B cell (primary cell): ENCODE measurements around the gene AKT1. TPM values are rescaled to one million over a fixed set of nuclear protein-coding genes. Genes with fewer than 3 reads are reported as not detected.

Experiments used
- ATAC-seq: fragments of 200-7000 bp; cut with Tn5 transposase; one replicate; pipeline ENCODE4 v1.10.0; 2021; ENCODE audit warnings: low read depth, mild to moderate bottlenecking, moderate number of reproducible peaks, moderate library complexity
- CTCF ChIA-PET: fragments of 350-600 bp; sonication (Branson Sonifier 250); formaldehyde crosslinking; loops from one replicate; lab custom pipeline; 2021; ENCODE audit warnings: antibody characterized with exemption, inconsistent platforms; lab: Charles Lee
- POLR2A ChIA-PET: fragments of 350-600 bp; sonication (Branson Sonifier 250); formaldehyde crosslinking; loops from one replicate; lab custom pipeline; 2021; ENCODE audit warnings: antibody characterized with exemption; lab: Charles Lee
- DNase-seq: peaks from one replicate; pipeline ENCODE4 v3.0.0; 2013
- H2AFZ ChIP-seq: 2 replicates; pipeline ENCODE4 v1.6.1; 2012; ENCODE audit warnings: mild to moderate bottlenecking, low read depth, low read length; ENCODE audit not compliant: insufficient read depth, poor library complexity, severe bottlenecking
- H3K27ac ChIP-seq, 2 donors: 1 replicate in 1 of 2; 2 replicates in 1 of 2; pipeline ENCODE4 v1.5.1; 2012 to 2013; ENCODE audit warnings: low read length in 2 of 2, mild to moderate bottlenecking in 2 of 2, moderate library complexity in 1 of 2
- H3K27me3 ChIP-seq, 4 experiments: fragments of 200-600 bp in 1 of 4; sonication (generic) in 1 of 4; replicated peaks in 1 of 4; 1 replicate in 2 of 4; 2 replicates in 2 of 4; pipeline versions ENCODE4 v1.6.1 to v1.7.0; 2013 to 2016; ENCODE audit warnings: low read length in 3 of 4, mild to moderate bottlenecking in 2 of 4, mixed read lengths in 1 of 4, moderate library complexity in 1 of 4; ENCODE audit not compliant: insufficient read depth in 4 of 4, control insufficient read depth in 3 of 4; ENCODE audit errors: control extremely low read depth in 1 of 4
- H3K36me3 ChIP-seq, 2 experiments: replicated peaks in 1 of 2; 1 replicate in 1 of 2; 2 replicates in 1 of 2; pipeline versions ENCODE4 v1.6.1 to v1.7.1; 2013; ENCODE audit warnings: low read length in 1 of 2; ENCODE audit not compliant: insufficient read depth in 2 of 2, control insufficient read depth in 1 of 2; ENCODE audit errors: control extremely low read depth in 1 of 2, extremely low read depth in 1 of 2
- H3K4me1 ChIP-seq, 2 donors: fragments of 200-600 bp in 1 of 2; sonication (generic) in 1 of 2; 1 replicate in 1 of 2; 2 replicates in 1 of 2; pipeline versions ENCODE4 v1.5.1 to v1.6.1; 2013 to 2017; ENCODE audit warnings: low read length in 2 of 2; ENCODE audit not compliant: control insufficient read depth in 2 of 2, insufficient read depth in 2 of 2
- H3K4me2 ChIP-seq: replicated peaks from 2 replicates; pipeline ENCODE3; 2012; ENCODE audit warnings: mild to moderate bottlenecking, low read depth, low read length; ENCODE audit not compliant: poor library complexity, severe bottlenecking
- H3K4me3 ChIP-seq, 5 experiments: fragments of 200-600 bp in 1 of 5; sonication (generic) in 1 of 5; 1 replicate in 3 of 5; 2 replicates in 2 of 5; pipeline versions ENCODE4 v1.5.1 to v1.7.0; 2011 to 2016; ENCODE audit warnings: low read length in 4 of 5, mild to moderate bottlenecking in 4 of 5, low read depth in 2 of 5, control low read depth in 1 of 5, moderate library complexity in 1 of 5; ENCODE audit not compliant: insufficient read depth in 1 of 5; ENCODE audit errors: control extremely low read depth in 1 of 5, extremely low read depth in 1 of 5
- H3K79me2 ChIP-seq: fragments of 200-600 bp; sonication (generic); one replicate; pipeline ENCODE4 v1.6.0; 2016; ENCODE audit warnings: low read length; ENCODE audit not compliant: control insufficient read depth, insufficient read depth
- H3K9ac ChIP-seq: fragments of 200-600 bp; sonication (generic); 2 replicates; pipeline ENCODE4 v1.6.1; 2017; ENCODE audit warnings: mild to moderate bottlenecking, low read length, moderate library complexity
- H3K9me3 ChIP-seq, 3 donors: one replicate each; pipeline versions ENCODE4 v1.6.1 to v1.7.1; 2013; ENCODE audit warnings: low read length in 2 of 3; ENCODE audit not compliant: control insufficient read depth in 2 of 3, insufficient read depth in 1 of 3; ENCODE audit errors: control extremely low read depth in 1 of 3
- H4K20me1 ChIP-seq: 2 replicates; pipeline ENCODE4 v1.6.0; 2012; ENCODE audit warnings: mild to moderate bottlenecking, low read length; ENCODE audit not compliant: insufficient read depth, control insufficient read depth, poor library complexity, severe bottlenecking
- H3K27ac Mint-ChIP-seq: one replicate; pipeline ENCODE4 v1.8.0; 2021; ENCODE audit warnings: mixed read lengths
- H3K27me3 Mint-ChIP-seq: one replicate; pipeline ENCODE4 v1.8.0; 2021; ENCODE audit warnings: mixed read lengths
- H3K4me1 Mint-ChIP-seq: one replicate; pipeline ENCODE4 v1.8.0; 2021; ENCODE audit warnings: mixed read lengths
- H3K4me3 Mint-ChIP-seq: one replicate; pipeline ENCODE4 v1.8.0; 2021; ENCODE audit warnings: mixed read lengths
- H3K9me3 Mint-ChIP-seq: one replicate; pipeline ENCODE4 v1.8.0; 2022; ENCODE audit warnings: mixed read lengths; ENCODE audit not compliant: insufficient read depth
- EZH2 ChIP-seq: IDR thresholded peaks from 2 replicates; pipeline ENCODE4 v1.6.1; 2012; ENCODE audit warnings: borderline replicate concordance, low read depth, mild to moderate bottlenecking, moderate library complexity, low read length; ENCODE audit not compliant: insufficient read depth, poor library complexity, severe bottlenecking
- WGBS: methylation state at CpG from one replicate; pipeline ENCODE4 v1.1.5; 2013; ENCODE audit warnings: missing lambda C conversion rate; ENCODE audit not compliant: insufficient coverage; 5-methylcytosine and 5-hydroxymethylcytosine counted together
- intact Hi-C: fragments of 100-400 bp; cut with micrococcal nuclease; formaldehyde crosslinking; loops from one replicate; pipeline ENCODE4 v1.10.0; 2022
- polyA plus RNA-seq: library from polyadenylated mRNA; depleted of rRNA; stranded (reverse); fragments of >200 nt; gene quantifications from 2 replicates; pipeline ENCODE4 v1.2.3, GENCODE V29; 2012
- total RNA-seq, 2 donors: library from RNA; stranded (reverse); fragments of 120-200 nt in 1 of 2; gene quantifications; 1 replicate in 1 of 2; 2 replicates in 1 of 2; pipeline versions ENCODE4 v1.2.3 to v1.2.4, GENCODE V29; 2013 to 2022
- TF ChIP-seq, protein P1 (sequence below): fragments of 200-600 bp; IDR thresholded peaks from one replicate; pipeline ENCODE4 v1.8.0; 2022; ENCODE audit warnings: antibody characterized with exemption, mild to moderate bottlenecking

Gene AKT1
- total and polyA plus RNA-seq, 2 donors (not counting 1 experiment from before 2014, with no cell fraction given): 71.1 to 90.1 TPM

DNA sequence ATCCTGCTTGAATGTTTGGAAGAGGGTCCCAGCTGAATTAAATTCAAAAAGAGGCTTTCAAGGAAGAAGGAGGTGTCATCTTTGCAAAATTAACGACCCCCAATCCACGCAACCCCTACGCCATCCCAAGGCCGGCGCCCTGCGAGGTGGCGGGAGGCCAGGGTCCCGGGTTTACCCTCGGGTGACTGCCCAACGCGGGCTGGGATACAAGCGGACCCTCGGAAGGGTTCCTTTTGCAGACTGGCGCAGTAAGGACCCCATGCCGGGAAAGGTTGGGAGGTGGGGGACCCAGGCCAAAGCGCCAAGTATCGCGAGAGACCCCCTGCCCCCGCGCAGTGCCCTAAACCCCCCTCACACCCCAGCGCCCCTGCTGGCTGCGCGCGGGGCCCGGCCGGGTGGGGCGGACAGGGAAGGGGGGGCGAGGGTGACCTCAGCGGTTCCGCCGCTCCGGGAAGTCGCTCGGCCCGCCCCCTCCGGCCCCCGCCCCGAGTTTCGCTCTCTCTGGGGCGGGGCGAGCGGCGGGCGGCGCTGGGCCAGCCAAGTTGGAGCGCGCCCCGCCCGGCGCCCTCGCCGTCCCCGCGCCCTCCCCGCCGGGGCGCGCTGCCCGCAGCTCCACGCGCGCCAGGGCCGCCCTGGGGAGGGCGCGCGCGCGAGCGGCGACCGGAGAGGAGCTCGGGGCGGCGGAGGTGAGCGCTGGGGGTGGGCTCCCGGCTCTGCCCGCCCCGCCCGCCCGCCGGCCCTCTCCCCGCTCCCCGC, 4.6 kb upstream of the AKT1 start:
- under 1% methylated on average over 68 of the region's 83 CpGs for whole genome bisulfite sequencing
- peak overlapping the region in 4 of 5 experiments; percentile 49 to 85 (median 76) for H3K4me3 ChIP-seq
- Mint-ChIP-seq H3K4me1 (peaks cover 44% of the 10 kb centered on the region), H3K9me3 (no peaks in the 10 kb centered on the region), H3K27ac (peak overlapping the region; percentile 80), H3K27me3 (no peaks in the 10 kb centered on the region), H3K4me3 (peak overlapping the region; percentile 81)
- DNase-seq (peak; percentile 91), ATAC-seq (peak; percentile 76)
- H3K4me2 ChIP-seq: peak overlapping the region; percentile 99
- H3K27ac ChIP-seq: peak overlapping the region; percentile 72 to 88
- peaks cover 19 to 54% of the 10 kb centered on the region in 2 donors for H3K4me1 ChIP-seq
- CTCF ChIA-PET: interaction anchor here (1.5 to 2.4 kb wide), 4 partner anchors 11 to 31 kb away, joined by 3 to 13 read pairs (median 8); no protein-coding TSS in a partner anchor
- POLR2A ChIA-PET: interaction anchor here (0.7 to 1.2 kb wide), 3 partner anchors 14 to 47 kb away, joined by 3 to 5 read pairs (median 3); partner anchors contain the start of gene SIVA1
- no peaks in the 10 kb centered on the region for H3K79me2 ChIP-seq
- TF ChIP-seq, protein P1, sequence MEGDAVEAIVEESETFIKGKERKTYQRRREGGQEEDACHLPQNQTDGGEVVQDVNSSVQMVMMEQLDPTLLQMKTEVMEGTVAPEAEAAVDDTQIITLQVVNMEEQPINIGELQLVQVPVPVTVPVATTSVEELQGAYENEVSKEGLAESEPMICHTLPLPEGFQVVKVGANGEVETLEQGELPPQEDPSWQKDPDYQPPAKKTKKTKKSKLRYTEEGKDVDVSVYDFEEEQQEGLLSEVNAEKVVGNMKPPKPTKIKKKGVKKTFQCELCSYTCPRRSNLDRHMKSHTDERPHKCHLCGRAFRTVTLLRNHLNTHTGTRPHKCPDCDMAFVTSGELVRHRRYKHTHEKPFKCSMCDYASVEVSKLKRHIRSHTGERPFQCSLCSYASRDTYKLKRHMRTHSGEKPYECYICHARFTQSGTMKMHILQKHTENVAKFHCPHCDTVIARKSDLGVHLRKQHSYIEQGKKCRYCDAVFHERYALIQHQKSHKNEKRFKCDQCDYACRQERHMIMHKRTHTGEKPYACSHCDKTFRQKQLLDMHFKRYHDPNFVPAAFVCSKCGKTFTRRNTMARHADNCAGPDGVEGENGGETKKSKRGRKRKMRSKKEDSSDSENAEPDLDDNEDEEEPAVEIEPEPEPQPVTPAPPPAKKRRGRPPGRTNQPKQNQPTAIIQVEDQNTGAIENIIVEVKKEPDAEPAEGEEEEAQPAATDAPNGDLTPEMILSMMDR: peak; percentile 40
- TF ChIP-seq EZH2: no peak
- H3K27me3 ChIP-seq: no peaks in the 10 kb centered on the region
- no peaks in the 10 kb centered on the region for H3K36me3 ChIP-seq
- peaks cover 28% of the 10 kb centered on the region for H4K20me1 ChIP-seq
- H3K9ac ChIP-seq: peak overlapping the region; percentile 49
- intact Hi-C loops: loop anchor here (1.0 to 2.0 kb wide), 2 partner anchors 48 to 185 kb away; partner anchors contain the start of gene CLBA1
- H2AFZ ChIP-seq: peak overlapping the region; percentile 84
- H3K9me3 ChIP-seq: no peaks in the 10 kb centered on the region
